Caco-2 (cell line): Measurements from ENCODE around the gene BEAN1. TPM values are rescaled to one million over a fixed set of nuclear protein-coding genes. Genes with fewer than 3 reads are reported as not detected.

Source experiments
- BruUV-seq: library from RNA; stranded (reverse); fragments of 400-500 nt; replicated peaks from 2 replicates; lab custom pipeline; 2021; lab: Mats Ljungman, UMichigan
- CTCF ChIA-PET: fragments of 300-600 bp; sonication (Branson Sonifier 250); formaldehyde crosslinking; loops from one replicate; lab custom pipeline; 2022; ENCODE audit warnings: antibody characterized with exemption; lab: Charles Lee
- POLR2A ChIA-PET: fragments of 300-600 bp; sonication (Branson Sonifier 250); formaldehyde crosslinking; loops from one replicate; lab custom pipeline; 2022; ENCODE audit warnings: antibody characterized with exemption; lab: Charles Lee
- DNase-seq, 2 experiments: peaks; one replicate each; pipeline versions ENCODE4 v3.0.0 to v3.0.0-alpha.2; 2020 to 2022
- H3K27me3 ChIP-seq: replicated peaks from 2 replicates; pipeline ENCODE4 v1.6.0; 2011; ENCODE audit warnings: low read length; ENCODE audit not compliant: control insufficient read depth, insufficient read depth
- H3K36me3 ChIP-seq: 2 replicates; pipeline ENCODE4 v1.5.1; 2011; ENCODE audit warnings: low read length; ENCODE audit not compliant: control insufficient read depth, insufficient read depth
- H3K4me1 ChIP-seq: fragments of 250-450 bp; sonication (Bioruptor Pico); 2 replicates; pipeline ENCODE4 v1.5.1; 2020; ENCODE audit warnings: mild to moderate bottlenecking
- H3K4me3 ChIP-seq: 2 replicates; pipeline ENCODE4 v1.5.1; 2011; ENCODE audit warnings: low read depth, mild to moderate bottlenecking, control low read depth, low read length
- H3K9me3 ChIP-seq: fragments of 250-450 bp; sonication (Bioruptor Pico); 2 replicates; pipeline ENCODE4 v1.5.1; 2020; ENCODE audit warnings: mild to moderate bottlenecking, moderate library complexity
- H3K27ac Mint-ChIP-seq: one replicate; pipeline ENCODE4 v1.8.0; 2022; ENCODE audit warnings: mixed read lengths; ENCODE audit not compliant: unreplicated experiment
- H3K27me3 Mint-ChIP-seq: one replicate; pipeline ENCODE4 v1.8.0; 2022; ENCODE audit warnings: mixed read lengths; ENCODE audit not compliant: insufficient read depth, unreplicated experiment
- H3K36me3 Mint-ChIP-seq: one replicate; pipeline ENCODE4 v1.8.0; 2022; ENCODE audit warnings: mild to moderate bottlenecking, mixed read lengths; ENCODE audit not compliant: insufficient read depth, unreplicated experiment
- H3K4me1 Mint-ChIP-seq: one replicate; pipeline ENCODE4 v1.8.0; 2022; ENCODE audit warnings: low read depth, mixed read lengths; ENCODE audit not compliant: unreplicated experiment
- H3K4me3 Mint-ChIP-seq: one replicate; pipeline ENCODE4 v1.8.0; 2022; ENCODE audit warnings: mild to moderate bottlenecking, moderate library complexity, mixed read lengths; ENCODE audit not compliant: unreplicated experiment
- H3K9me3 Mint-ChIP-seq: one replicate; pipeline ENCODE4 v1.8.0; 2022; ENCODE audit warnings: mixed read lengths; ENCODE audit not compliant: unreplicated experiment
- intact Hi-C: fragments of 100-400 bp; cut with micrococcal nuclease; formaldehyde crosslinking; loops from one replicate; pipeline ENCODE4 v1.10.0; 2022; ENCODE audit not compliant: unreplicated experiment
- total RNA-seq: library from RNA; stranded (reverse); gene quantifications from 2 replicates; pipeline ENCODE4 v1.2.3, GENCODE V29; 2022
- TF ChIP-seq, protein P1 (sequence below), 2 experiments: fragments of 200-600 bp in 1 of 2; IDR thresholded peaks; 1 replicate in 1 of 2; 2 replicates in 1 of 2; pipeline versions ENCODE4 v1.5.1 to v1.8.0; 2011 to 2022; ENCODE audit warnings: antibody characterized with exemption in 1 of 2, control low read depth in 1 of 2, inconsistent platforms in 1 of 2, low read depth in 1 of 2, low read length in 1 of 2, mild to moderate bottlenecking in 1 of 2, moderate library complexity in 1 of 2; ENCODE audit not compliant: insufficient read depth in 1 of 2, severe bottlenecking in 1 of 2, unreplicated experiment in 1 of 2

The BEAN1 gene
- total RNA-seq, 1 experiment from 2014 or later: not detected

GRCh38 chr16:66486773-66487579 is 59.9 kb downstream of the BEAN1 start:
- Mint-ChIP-seq H3K4me1 (no peaks in the 10 kb centered on the region), H3K4me3 (no peak overlapping the region), H3K9me3 (no peaks in the 10 kb centered on the region), H3K27ac (no peak overlapping the region), H3K36me3 (no peaks in the 10 kb centered on the region), H3K27me3 (no peaks in the 10 kb centered on the region)
- no peaks in the 10 kb centered on the region; the same call in 1 of the 2 replicates for H3K9me3 ChIP-seq
- CTCF ChIA-PET: no interaction called here
- H3K36me3 ChIP-seq: no peaks in the 10 kb centered on the region
- no TSS peak for BruUV-seq
- intact Hi-C loops: no loop called here
- no peaks in the 10 kb centered on the region for H3K4me1 ChIP-seq
- no peak overlapping the region for H3K4me3 ChIP-seq
- H3K27me3 ChIP-seq: no peaks in the 10 kb centered on the region
- no peak for DNase-seq
- TF ChIP-seq, protein P1, sequence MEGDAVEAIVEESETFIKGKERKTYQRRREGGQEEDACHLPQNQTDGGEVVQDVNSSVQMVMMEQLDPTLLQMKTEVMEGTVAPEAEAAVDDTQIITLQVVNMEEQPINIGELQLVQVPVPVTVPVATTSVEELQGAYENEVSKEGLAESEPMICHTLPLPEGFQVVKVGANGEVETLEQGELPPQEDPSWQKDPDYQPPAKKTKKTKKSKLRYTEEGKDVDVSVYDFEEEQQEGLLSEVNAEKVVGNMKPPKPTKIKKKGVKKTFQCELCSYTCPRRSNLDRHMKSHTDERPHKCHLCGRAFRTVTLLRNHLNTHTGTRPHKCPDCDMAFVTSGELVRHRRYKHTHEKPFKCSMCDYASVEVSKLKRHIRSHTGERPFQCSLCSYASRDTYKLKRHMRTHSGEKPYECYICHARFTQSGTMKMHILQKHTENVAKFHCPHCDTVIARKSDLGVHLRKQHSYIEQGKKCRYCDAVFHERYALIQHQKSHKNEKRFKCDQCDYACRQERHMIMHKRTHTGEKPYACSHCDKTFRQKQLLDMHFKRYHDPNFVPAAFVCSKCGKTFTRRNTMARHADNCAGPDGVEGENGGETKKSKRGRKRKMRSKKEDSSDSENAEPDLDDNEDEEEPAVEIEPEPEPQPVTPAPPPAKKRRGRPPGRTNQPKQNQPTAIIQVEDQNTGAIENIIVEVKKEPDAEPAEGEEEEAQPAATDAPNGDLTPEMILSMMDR (IDR thresholded peaks at IDR 0.05; ENCODE audit: insufficient read depth in 1 of 2, low read depth in 1 of 2, low read length in 1 of 2, severe bottlenecking in 1 of 2, unreplicated experiment in 1 of 2): no peak
- POLR2A ChIA-PET: no interaction called here

DNA sequence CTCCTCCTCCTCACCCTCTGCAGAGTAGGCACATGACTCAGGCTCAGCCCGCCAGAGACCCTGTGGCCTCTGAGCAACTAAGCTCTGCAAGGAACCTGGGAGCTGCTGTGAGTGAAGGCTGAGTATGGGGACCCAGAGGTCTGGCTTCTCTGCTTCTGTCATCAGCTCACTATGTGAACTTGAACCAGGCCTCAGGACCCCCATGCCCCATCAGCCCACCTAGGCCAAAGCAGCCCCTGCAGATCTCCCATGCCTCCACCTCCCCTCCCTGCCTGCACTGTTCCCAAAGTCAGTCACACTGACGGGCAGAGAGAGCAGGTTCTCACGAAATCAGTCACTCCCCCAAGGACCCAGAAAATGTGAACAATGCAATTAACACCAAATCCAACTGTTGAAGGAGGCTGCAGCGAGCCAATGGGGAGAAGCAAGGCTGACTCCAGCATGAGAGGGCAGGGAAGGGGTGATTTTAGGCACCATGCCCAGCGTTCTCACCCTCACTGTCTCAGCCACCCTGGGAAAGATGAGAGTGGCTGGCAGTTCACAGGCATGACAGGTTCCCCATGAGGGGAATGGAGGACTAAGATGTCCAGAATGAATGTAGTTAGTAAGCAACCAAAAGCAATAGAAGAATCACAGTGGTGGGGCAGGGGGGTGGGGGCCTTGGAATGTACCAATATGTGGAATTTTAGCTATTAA is 60.6 kb downstream of the BEAN1 start:
- BruUV-seq: no TSS peak
- no peaks in the 10 kb centered on the region; the same call in 1 of the 2 replicates for H3K9me3 ChIP-seq
- TF ChIP-seq, protein P1 (IDR thresholded peaks at IDR 0.05; ENCODE audit: insufficient read depth in 1 of 2, low read depth in 1 of 2, low read length in 1 of 2, severe bottlenecking in 1 of 2, unreplicated experiment in 1 of 2): no peak
- ChIA-PET POLR2A (no interaction called here), CTCF (interaction anchor here (0.6 to 0.7 kb wide), 2 partner anchors 65 to 121 kb away, joined by 4 read pairs; partner anchors contain the start of gene CKLF)
- Mint-ChIP-seq H3K4me1 (no peaks in the 10 kb centered on the region), H3K27ac (no peak overlapping the region), H3K9me3 (no peaks in the 10 kb centered on the region), H3K27me3 (no peaks in the 10 kb centered on the region), H3K4me3 (no peak overlapping the region), H3K36me3 (no peaks in the 10 kb centered on the region)
- no peaks in the 10 kb centered on the region for H3K36me3 ChIP-seq
- no peaks in the 10 kb centered on the region for H3K4me1 ChIP-seq
- no peaks in the 10 kb centered on the region for H3K27me3 ChIP-seq
- no peak for DNase-seq
- H3K4me3 ChIP-seq: no peak overlapping the region
- intact Hi-C loops: no loop called here

DNA sequence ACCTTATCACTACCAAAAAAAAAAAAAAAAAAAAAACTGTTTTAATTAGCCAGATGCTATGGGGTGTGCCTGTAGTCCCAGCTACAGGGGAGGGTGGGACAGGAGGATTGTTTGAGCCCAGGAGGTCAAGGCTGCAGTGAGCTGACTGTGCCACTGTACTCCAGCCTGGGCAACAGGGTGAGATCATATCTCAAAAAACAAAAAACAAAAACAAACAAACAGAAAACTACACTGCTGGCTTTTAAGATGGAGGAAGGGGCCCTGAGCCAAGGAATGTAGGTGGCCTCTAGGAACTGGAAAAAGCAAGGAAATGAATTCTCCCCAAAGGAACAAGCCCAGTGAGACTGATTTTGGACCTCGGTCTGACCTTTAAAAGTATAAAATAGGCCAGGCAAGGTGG is 61.4 kb downstream of the BEAN1 start:
- Mint-ChIP-seq H3K27me3 (no peaks in the 10 kb centered on the region), H3K4me1 (no peaks in the 10 kb centered on the region), H3K27ac (no peak overlapping the region), H3K36me3 (no peaks in the 10 kb centered on the region), H3K4me3 (no peak overlapping the region), H3K9me3 (no peaks in the 10 kb centered on the region)
- no peak overlapping the region for H3K4me3 ChIP-seq
- intact Hi-C loops: no loop called here
- no peaks in the 10 kb centered on the region; the same call in 1 of the 2 replicates for H3K9me3 ChIP-seq
- ChIA-PET POLR2A (no interaction called here), CTCF (interaction anchor here (0.6 to 0.7 kb wide), 2 partner anchors 64 to 120 kb away, joined by 4 read pairs; partner anchors contain the start of gene CKLF)
- TF ChIP-seq, protein P1 (IDR thresholded peaks at IDR 0.05; ENCODE audit: insufficient read depth in 1 of 2, low read depth in 1 of 2, low read length in 1 of 2, severe bottlenecking in 1 of 2, unreplicated experiment in 1 of 2): no peak
- no peaks in the 10 kb centered on the region for H3K4me1 ChIP-seq
- no peaks in the 10 kb centered on the region for H3K36me3 ChIP-seq
- no peak for DNase-seq
- H3K27me3 ChIP-seq: no peaks in the 10 kb centered on the region
- no TSS peak for BruUV-seq
